Progenitor cell of endocrine pancreas (in vitro differentiated cells): ENCODE results near the gene APOBEC4. TPM values are rescaled to one million over a fixed set of nuclear protein-coding genes. Genes with fewer than 3 reads are reported as not detected.

ENCODE experiments used
- DNase-seq: peaks from one replicate; pipeline ENCODE4 v3.0.0; 2021; ENCODE audit warnings: low spot score; ENCODE audit not compliant: unreplicated experiment
- H3K27ac Mint-ChIP-seq: 2 replicates; pipeline ENCODE4 v1.8.0; 2021; ENCODE audit warnings: mild to moderate bottlenecking, moderate library complexity, mixed read lengths
- H3K27me3 Mint-ChIP-seq: 2 replicates; pipeline ENCODE4 v1.8.0; 2021; ENCODE audit warnings: mixed read lengths
- H3K36me3 Mint-ChIP-seq: 2 replicates; pipeline ENCODE4 v1.8.0; 2022; ENCODE audit warnings: mixed read lengths; ENCODE audit not compliant: insufficient read depth
- H3K4me1 Mint-ChIP-seq: 2 replicates; pipeline ENCODE4 v1.8.0; 2021; ENCODE audit warnings: low read depth, mixed read lengths
- H3K4me3 Mint-ChIP-seq: 2 replicates; pipeline ENCODE4 v1.8.0; 2021; ENCODE audit warnings: low read depth, mild to moderate bottlenecking, moderate library complexity, mixed read lengths
- H3K9me3 Mint-ChIP-seq: 2 replicates; pipeline ENCODE4 v1.8.0; 2021; ENCODE audit warnings: low read depth, mixed read lengths
- total RNA-seq: library from RNA; stranded (reverse); gene quantifications from 2 replicates; pipeline ENCODE4 v1.2.1, GENCODE V29; 2021
- TF ChIP-seq, protein P1 (sequence below): fragments of 200-600 bp; sonication (generic); IDR thresholded peaks from one replicate; pipeline ENCODE4 v1.5.0; 2021; ENCODE audit warnings: antibody characterized with exemption, mild to moderate bottlenecking; ENCODE audit not compliant: unreplicated experiment

APOBEC4 gene
- total RNA-seq, 1 donor from 2014 or later = not detected

- Mint-ChIP-seq H3K36me3 (no peaks in the 10 kb centered on the region), H3K9me3 (peaks cover 4% of the 10 kb centered on the region), H3K4me1 (peaks cover 9% of the 10 kb centered on the region), H3K27ac (no peak overlapping the region), H3K27me3 (no peaks in the 10 kb centered on the region), H3K4me3 (no peak overlapping the region)
- TF ChIP-seq, protein P1, sequence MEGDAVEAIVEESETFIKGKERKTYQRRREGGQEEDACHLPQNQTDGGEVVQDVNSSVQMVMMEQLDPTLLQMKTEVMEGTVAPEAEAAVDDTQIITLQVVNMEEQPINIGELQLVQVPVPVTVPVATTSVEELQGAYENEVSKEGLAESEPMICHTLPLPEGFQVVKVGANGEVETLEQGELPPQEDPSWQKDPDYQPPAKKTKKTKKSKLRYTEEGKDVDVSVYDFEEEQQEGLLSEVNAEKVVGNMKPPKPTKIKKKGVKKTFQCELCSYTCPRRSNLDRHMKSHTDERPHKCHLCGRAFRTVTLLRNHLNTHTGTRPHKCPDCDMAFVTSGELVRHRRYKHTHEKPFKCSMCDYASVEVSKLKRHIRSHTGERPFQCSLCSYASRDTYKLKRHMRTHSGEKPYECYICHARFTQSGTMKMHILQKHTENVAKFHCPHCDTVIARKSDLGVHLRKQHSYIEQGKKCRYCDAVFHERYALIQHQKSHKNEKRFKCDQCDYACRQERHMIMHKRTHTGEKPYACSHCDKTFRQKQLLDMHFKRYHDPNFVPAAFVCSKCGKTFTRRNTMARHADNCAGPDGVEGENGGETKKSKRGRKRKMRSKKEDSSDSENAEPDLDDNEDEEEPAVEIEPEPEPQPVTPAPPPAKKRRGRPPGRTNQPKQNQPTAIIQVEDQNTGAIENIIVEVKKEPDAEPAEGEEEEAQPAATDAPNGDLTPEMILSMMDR = no peak
- DNase-seq = no peak
These were observed 25.7 kb upstream of the APOBEC4 start for GRCh38 chr1:183678819-183679218.

DNA sequence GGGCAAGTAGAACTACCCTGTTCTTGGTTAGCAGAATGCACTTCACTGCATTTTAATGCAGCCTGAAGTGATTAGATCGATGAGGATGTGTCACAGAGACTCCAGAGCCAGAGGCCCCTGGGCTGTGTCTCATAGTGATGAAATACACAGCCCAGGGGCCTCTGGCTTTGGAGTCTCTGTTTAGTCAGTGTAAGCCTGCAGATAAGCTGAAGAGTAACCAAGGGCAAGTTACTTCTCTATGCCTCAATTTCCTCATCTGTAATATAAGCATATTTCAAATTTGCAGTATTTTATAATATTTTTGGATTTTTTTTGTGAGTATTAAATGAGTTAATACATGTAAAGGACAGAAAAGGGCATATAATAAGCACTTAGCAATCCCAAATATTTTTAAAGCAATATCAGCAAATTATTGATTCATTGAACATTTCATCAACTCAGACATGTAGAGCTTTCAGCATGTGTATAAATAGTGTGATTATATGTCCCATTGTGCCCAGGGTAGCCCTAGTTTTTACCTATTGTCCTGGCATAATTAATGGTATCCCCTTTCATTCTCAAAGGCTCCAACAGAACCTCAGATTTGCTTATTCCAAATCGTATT, 23.6 kb upstream of the APOBEC4 start:
- no peak for DNase-seq
- TF ChIP-seq, protein P1 = no peak
- H3K4me3 Mint-ChIP-seq = no peak overlapping the region
- peak overlapping the region; percentile 3 for H3K27ac Mint-ChIP-seq
- peaks cover under 1% of the 10 kb centered on the region for H3K4me1 Mint-ChIP-seq
- H3K36me3 Mint-ChIP-seq = peaks cover 2% of the 10 kb centered on the region
- peaks cover 4% of the 10 kb centered on the region for H3K9me3 Mint-ChIP-seq
- H3K27me3 Mint-ChIP-seq = no peaks in the 10 kb centered on the region

DNA sequence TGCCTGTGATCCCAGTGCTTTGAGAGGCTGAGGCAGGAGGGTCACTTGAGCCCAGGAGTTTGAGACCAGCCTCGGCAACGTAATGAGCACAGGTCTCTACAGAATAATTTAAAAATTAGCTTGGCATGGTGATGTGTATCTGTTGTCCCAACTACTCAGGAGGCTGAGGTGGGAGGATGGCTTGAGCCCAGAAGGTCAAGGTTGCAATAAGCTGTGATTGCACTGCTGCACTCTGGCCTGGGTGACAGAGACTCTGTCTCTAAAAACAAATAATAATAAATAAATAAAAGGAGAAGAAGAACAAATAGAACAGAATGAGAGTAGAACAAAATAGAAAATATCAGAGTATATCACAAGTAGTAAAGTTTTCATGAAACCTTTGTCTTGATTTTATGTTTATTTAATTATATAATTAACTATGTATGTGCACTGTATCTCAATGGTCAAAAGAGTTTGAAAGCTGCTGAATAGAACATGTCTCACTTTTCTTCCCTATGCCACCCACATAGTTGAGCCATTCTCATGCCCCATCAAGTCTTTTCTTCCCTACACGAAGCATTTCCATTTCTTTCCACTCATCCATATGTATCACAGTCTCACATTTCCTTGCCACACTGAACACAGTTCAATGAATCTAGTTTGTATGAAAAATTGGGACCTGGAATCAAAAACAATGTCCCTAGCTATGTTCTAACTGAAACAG, 22.9 kb upstream of the APOBEC4 start:
- no peak for DNase-seq
- TF ChIP-seq, protein P1 = no peak
- H3K27me3 Mint-ChIP-seq = no peaks in the 10 kb centered on the region
- peaks cover 2% of the 10 kb centered on the region for H3K36me3 Mint-ChIP-seq
- H3K27ac Mint-ChIP-seq = peak overlapping the region; percentile 3
- peaks cover 4% of the 10 kb centered on the region for H3K9me3 Mint-ChIP-seq
- H3K4me1 Mint-ChIP-seq = no peaks in the 10 kb centered on the region
- no peak overlapping the region for H3K4me3 Mint-ChIP-seq

- TF ChIP-seq, protein P1 = no peak
- Mint-ChIP-seq H3K27me3 (no peaks in the 10 kb centered on the region), H3K36me3 (peaks cover 3% of the 10 kb centered on the region), H3K27ac (no peak overlapping the region), H3K9me3 (peaks cover 9% of the 10 kb centered on the region), H3K4me3 (no peak overlapping the region), H3K4me1 (no peaks in the 10 kb centered on the region)
- DNase-seq = no peak
These were observed 22.3 kb upstream of the APOBEC4 start for GRCh38 chr1:183675381-183675780.

- TF ChIP-seq, protein P1 = no peak
- Mint-ChIP-seq H3K36me3 (peaks cover 3% of the 10 kb centered on the region), H3K27me3 (no peaks in the 10 kb centered on the region), H3K4me3 (no peak overlapping the region), H3K4me1 (no peaks in the 10 kb centered on the region), H3K9me3 (peaks cover 5% of the 10 kb centered on the region), H3K27ac (no peak overlapping the region)
- no peak for DNase-seq
These were observed 21.8 kb upstream of the APOBEC4 start for GRCh38 chr1:183674886-183675285.
